NCI-H2107 (cell line): ENCODE data around the gene PADI1.
"Not testable (repeated sequence)": the region's sequence is repeated elsewhere in the genome, so short reads cannot be mapped to it uniquely, and the experiment has no call there.

Experiments used
- DNase-seq: peaks from one replicate; lab custom pipeline; 2025; lab: John Stamatoyannopoulos, UW

The PADI1 gene

GRCh38 chr1:17217607-17218006, 12.7 kb downstream of the PADI1 start:
- no peak for DNase-seq

- no peak for DNase-seq
Measured at GRCh38 chr1:17218939-17219338, 14.0 kb downstream of the PADI1 start.

- DNase-seq, result no peak
Measured at GRCh38 chr1:17220287-17220686, 15.4 kb downstream of the PADI1 start.

GRCh38 chr1:17222557-17222956, 17.6 kb downstream of the PADI1 start:
- DNase-seq, result no peak

- no peak for DNase-seq
Measured at GRCh38 chr1:17224434-17224833, 19.5 kb downstream of the PADI1 start.

GRCh38 chr1:17225140-17225539, 20.2 kb downstream of the PADI1 start:
- no peak for DNase-seq

GRCh38 chr1:17227358-17227915, 22.5 kb downstream of the PADI1 start:
- no peak for DNase-seq

- no peak for DNase-seq
Measured at GRCh38 chr1:17228619-17229018, 23.7 kb downstream of the PADI1 start.

- no peak for DNase-seq
Measured at GRCh38 chr1:17229379-17229778, 24.5 kb downstream of the PADI1 start.

- no peak for DNase-seq
Measured at GRCh38 chr1:17230106-17230505, 25.2 kb downstream of the PADI1 start.

- DNase-seq, result no peak
Measured at GRCh38 chr1:17230671-17231310, 25.9 kb downstream of the PADI1 start.

GRCh38 chr1:17232759-17233661, 28.1 kb downstream of the PADI1 start:
- DNase-seq, result no peak

GRCh38 chr1:17233675-17234320, 28.9 kb downstream of the PADI1 start:
- no peak for DNase-seq

GRCh38 chr1:17234405-17234804, 29.5 kb downstream of the PADI1 start:
- no peak for DNase-seq

GRCh38 chr1:17235135-17235885, 30.4 kb downstream of the PADI1 start:
- no peak for DNase-seq

- DNase-seq, result peak; percentile 65
Measured at GRCh38 chr1:17236779-17237560, 32.0 kb downstream of the PADI1 start.

- no peak for DNase-seq
Measured at GRCh38 chr1:17237561-17237903, 32.6 kb downstream of the PADI1 start.

GRCh38 chr1:17239420-17239819, 34.5 kb downstream of the PADI1 start:
- DNase-seq, result no peak

- DNase-seq, result not testable (repeated sequence)
Measured at GRCh38 chr1:17241011-17241779, 36.3 kb downstream of the PADI1 start.

GRCh38 chr1:17241780-17242074, 36.8 kb downstream of the PADI1 start:
- DNase-seq, result not testable (repeated sequence)

- no peak for DNase-seq
Measured at GRCh38 chr1:17243274-17243673, 38.3 kb downstream of the PADI1 start.
